ENCODE data around the gene NKX6-2.
"Not testable (repeated sequence)": the region's sequence is repeated elsewhere in the genome, so short reads cannot be mapped to it uniquely, and the experiment has no call there.

The NKX6-2 gene

DNA sequence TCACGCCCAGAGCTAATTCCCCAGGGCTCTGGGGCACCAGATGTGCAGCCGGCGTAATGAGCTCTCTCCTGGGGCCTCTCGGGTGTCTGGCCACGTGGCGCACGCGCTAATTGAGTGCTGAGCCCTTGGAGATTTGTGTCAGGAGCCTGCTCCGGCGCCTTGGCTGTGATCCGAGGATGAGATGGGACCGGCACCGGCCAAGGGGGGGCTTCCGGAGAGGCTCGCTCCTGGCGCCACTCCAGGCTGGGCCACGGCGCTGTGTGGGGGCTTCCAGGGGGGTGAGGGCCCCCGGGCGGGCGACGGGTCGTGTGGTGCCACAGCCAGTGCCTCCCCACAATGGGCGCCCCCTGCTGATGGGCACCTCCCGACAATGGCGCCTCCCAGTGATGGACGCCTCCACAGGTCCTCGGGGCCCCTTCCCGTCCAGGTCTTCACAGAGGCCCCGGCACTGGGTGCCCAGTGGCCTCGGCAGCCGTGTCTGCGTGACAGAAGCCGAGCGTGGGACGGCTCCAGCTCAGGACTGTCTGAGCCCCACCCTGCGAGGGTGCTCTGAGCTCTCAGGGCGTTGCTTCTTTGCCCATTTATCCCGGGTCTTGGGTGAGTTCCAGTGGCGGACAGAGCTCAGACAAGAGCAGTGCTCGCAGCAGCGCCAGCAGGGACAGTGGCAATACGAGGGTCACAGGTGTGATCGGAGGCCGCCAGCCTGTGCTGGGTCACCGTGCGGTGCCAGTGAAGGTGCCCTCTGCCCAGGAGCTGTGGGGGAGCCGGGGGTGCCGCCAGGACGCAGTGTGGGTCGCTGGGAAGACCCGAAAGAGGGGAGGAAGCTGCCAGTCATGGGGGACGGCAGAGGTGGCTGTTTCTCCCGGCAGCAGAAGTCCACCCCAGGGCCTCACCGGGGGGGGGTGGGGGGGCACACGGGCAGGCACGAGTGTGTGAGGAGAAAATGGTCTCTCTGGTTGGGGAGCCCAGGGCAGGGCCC, 8.2 kb upstream of the NKX6-2 start:
- DNase-seq, result no peak

DNA sequence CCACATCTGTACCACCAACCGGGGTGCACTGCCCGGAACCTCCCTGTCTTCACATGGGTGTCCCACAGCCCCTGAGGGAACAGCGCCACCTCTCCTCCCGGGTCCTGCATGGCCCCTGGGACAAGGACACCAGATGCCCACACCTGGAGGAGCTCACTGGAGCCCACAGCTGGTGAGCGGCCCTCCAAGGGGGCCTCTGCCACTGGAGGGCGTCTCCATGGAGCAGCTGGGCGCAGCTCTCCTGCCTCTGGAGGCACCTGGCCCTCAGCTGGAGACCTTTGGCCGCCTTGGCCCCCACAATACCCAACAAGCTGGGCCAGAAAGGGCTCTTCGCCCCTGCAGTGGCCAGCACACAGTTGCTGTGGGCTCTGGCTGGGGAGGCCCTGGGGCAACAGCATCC, 7.3 kb upstream of the NKX6-2 start:
- no peak for DNase-seq

DNA sequence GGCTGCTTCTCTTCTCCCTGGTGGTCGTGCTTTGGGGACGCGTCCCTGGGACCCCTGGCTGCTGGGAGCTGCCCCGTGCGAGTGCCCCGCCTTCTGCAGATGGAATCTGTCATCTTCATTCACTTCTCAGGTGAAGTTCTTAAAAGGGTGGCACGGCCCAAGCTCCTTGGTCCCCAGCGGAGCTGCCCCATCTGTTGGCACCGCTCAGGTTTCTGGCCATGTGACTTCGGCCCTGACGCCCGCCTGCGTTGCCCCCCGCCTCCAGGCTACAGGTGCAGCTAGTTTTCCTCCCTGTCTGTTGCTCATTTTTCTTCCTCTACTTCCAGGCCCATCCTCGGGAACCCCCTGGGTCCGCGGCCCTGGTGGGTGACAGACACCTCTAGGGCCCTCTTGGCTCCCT, 6.8 kb upstream of the NKX6-2 start:
- no peak for DNase-seq

DNA sequence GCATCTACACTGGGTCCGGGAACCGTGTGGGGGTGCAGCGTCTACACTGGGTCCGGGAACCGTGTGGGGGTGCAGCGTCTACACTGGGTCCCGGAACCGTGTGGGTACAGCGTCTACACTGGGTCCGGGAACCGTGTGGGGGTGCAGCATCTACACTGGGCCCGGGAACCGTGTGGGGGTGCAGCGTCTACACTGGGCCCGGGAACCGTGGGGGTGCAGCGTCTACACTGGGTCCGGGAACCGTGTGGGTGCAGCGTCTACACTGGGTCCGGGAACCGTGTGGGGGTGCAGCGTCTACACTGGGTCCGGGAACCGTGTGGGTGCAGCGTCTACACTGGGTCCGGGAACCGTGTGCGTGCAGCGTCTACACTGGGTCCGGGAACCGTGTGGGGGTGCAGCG, 6.2 kb upstream of the NKX6-2 start:
- not testable (repeated sequence) for DNase-seq

DNA sequence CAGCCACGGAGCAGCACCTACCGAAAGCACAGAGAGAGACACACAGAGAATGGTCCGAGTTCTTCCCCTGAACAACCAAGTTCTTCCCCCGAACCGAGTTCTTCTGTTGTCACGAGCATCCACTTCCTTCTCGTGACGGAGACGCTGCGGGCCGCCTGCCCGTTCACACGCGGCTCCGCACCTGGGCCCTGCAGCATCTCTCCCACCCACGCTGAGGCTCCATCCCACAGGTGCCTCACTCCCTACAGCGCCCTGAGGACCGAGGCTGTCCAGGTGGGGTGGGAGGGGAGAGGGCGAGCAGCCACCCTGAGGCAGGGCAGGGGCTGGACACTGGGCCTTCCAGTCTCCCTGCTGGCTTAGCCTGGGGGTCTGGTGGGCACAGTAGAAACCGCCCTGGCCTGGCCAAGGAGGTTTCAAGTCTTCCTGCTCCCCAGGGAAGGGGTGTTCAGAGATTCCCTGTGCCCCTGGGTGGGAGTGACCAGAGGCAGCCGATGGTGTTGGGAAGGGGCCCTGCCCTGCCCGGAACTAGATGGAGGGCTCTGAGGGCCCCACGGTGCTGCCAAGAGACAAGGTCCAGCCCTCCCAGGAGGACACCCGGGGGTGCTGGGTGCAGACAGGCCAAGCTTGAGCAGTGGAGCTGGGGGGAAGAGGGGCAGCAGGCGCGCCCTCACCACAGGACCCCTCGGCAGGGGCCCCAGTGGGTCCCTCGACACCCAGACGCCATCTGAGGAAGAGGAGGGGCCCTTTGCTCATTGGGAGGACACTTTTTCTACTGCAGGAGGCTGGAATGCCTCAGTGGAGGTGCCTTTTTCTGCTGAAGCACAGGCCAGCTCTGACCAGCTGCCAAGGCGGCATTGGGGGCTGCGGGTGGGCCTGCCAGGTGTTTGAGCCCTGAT, 5.2 kb upstream of the NKX6-2 start:
- DNase-seq, result no peak

DNA sequence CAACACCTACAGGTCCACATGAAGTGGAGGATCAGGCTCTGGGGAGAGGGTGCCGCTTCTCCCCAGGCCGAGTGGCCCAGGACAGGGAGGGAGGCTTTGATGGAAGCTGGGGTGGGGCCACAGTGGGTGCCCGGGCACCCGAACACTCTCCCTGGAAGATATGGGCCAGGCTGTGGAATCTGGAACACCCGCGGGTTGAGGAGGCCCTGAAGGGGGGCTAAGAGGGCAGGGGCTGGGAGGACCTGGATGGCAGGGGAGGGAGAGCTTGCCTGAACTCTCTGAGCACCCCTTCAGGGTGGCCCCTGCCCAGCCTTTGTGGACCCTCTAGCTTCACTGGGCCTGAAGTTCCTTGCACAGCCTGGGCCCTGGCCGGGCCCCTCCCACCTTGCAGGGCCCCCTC, 4.5 kb upstream of the NKX6-2 start:
- DNase-seq, result no peak

DNA sequence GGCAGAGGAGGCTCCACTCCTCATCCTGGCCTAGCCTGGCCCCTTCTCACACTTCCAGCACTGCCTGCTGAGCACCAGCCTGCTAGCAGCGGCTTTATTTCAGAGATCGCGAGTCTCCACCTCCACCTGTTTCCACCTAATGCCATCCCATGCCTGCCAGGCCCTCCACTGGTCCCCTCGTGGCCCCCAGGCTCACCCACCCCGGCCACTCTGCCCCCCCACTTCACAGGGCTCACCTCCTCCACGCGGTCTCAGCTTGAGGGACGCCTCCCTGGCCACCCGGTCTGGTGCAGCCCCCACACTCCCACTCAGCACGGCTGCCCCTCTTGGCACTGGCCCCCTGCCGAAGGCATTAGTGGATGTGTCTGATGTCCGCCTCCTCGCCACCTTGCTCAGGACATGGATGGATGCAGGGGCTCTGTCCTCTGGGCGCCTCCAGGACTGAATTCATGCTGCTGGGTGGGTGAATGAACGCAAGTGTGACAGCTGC, 3.8 kb upstream of the NKX6-2 start:
- no peak for DNase-seq

DNA sequence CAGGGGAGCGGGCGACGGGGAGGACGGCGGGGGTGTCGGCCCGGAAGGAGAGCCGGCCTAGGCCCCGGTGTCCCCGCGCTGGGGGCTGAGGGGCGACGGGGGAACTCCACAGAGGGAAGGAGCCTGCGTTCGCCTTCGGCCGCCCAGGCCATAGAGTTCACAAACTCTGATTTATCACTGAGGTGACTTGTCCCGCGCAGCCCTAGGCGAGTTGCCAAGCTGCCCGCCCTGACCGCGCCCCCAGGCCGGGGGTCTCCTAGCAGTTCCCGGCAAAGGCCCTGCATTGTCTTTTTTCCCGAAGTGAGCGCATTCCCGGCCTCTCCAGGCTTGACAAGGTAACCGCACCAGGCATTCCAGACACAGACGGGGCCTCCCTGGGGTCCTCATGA, 2.9 kb upstream of the NKX6-2 start:
- no peak for DNase-seq

DNA sequence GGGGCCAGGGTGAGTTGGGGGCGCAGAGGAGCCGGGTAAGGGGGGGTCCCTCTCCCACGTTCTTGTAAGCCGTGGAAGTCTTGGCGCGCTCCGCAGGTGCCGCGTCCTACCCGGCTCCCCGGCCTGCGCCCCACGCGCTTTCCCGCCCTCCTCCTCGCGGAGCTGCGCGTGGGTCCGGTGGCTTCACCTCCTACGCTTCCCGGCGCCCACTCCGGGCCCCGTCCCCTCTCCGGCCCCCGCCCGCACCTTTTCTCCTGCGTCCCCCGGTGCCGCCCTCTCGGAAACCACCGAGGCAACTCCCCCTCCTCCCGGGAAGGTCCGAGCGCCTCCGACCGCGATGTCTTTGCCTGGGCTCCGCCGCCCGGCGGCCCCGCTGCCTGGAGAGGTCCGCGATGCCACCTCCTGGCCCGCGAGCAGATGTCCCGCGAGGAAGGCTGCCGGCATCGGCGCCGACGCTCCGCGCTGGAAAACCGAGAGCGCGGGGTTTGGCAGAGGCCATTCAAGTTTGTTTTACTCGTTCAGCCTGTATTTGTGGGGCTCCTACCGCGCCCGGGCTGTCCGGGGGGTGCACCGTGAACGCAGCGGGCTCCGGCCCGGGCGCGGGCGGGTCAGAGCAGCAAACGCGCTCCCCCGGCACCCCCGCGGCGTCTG, 2.4 kb upstream of the NKX6-2 start:
- DNase-seq, result no peak

DNA sequence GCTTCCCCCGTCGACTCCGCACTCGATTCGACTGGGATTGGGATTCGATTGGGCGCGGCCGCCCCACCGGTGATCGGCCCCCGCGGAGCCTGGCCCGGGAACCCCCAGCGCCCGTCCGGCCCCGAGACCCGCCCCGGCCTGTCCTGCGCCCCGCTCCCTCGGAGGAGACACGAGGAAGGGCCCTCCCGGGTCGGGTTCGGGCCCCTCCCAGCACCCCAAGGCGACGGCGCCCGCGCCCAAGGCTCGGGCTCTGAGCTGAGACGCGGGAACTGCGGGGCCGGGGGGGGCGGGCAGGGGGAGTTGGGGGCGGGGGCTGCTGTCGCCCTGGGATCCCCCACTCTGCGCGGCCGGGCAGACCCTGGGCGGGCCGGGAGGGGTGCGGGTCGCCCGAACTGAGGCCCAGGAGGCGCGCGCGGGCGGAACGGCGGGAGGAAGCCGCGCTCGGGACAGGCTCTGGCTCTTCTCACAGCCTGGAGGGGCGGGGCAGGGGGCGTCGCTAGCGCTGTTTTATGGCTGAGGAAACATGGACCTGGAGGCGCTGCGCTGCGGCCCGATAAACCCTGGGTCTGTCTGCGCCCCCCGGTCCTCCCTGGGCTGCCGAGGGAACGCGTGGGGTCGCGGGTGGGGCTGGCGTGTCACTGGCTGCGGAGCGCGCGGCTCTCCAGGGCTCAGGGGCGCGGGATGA, 1.7 kb upstream of the NKX6-2 start:
- no peak for DNase-seq

DNA sequence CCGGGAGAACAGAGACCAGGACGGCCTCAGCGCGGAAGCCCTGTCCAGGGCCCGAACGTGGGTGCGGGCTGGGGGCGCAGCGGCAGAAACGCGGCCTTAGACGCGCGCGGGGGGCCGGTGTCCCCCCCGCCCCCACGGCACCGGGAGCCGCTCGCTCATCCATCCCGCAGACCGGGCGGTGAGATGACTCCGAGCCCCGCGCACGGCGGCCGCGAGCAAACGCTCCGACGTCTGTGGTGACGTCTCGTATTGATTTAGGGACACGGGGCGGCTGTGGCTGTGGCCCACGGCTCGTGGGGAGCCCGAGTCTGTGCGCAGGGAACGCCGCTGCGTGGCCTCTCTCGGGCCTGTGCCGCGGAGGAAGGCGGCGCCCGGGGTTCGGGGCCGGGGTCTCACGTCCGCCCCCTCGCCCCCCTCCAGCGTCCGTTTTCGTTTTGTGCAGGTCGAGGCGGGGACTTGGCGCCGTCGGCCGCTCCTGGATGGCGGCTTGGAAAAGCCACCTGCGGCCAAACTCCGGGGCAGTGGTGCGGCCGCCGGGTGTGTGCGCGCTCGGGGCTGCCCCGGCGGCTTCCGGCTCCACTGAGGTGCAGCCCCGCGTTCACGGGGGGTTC, 1.0 kb upstream of the NKX6-2 start:
- no peak for DNase-seq

DNA sequence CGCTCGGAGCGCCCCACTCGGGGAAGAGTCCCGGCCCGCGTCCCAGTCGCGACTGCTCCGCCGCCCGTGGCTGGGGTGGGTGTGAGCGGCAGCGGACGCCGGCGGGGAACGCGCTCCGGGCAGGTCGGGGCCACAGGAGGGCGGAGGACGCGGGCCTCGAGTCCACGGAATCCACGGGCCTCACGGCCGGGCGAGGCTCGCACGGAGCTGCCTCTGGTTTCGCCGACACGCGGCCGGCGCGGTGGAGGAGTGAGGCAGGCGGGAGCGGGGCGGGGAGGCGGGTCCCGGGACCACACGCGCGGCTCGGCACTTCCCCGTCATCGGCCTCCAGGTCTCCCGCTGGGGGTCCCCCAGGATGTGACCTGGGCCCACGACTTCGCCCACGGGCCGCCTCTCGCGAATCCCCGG, 533 bp upstream of the NKX6-2 start:
- no peak for DNase-seq

DNA sequence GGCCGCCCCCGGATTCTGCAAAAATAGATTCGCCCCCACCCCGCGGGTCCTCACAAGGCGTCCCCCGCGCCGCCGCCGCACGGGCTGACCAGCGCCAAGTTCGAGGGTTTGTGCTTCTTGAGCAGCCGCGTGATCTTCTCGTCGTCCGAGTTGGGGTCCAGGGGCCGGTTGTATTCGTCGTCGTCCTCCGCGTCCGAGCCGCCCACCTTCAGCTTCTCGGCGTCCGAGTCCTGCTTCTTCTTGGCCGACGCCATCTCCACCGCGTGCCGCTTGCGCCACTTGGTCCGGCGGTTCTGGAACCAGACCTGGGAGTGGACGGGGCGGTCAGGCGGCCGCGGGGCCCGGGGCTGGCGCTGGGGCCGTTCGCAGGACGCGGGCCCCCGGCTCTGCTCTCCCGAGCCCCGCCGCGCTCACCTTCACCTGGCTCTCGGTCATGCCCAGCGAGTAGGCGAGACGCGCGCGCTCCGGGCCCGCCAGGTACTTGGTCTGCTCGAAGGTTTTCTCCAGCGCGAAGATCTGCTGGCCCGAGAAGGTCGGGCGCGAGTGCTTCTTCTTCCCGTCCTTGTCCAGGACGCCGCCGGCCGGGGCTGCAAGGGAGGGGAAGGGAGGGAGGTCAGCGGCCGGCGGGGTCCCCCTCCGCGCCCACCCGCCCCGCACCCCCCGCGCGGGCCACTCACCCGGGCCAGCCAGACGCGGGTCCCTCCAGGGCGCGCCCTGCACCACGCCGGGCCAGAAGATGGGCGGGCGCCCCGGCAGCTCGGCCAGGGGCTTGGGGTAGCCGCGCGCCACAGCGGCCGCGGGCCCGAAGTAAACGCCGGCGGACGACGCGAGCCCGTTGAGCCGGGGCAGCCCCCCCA, 853 bp downstream of the NKX6-2 start:
- no peak for DNase-seq

DNA sequence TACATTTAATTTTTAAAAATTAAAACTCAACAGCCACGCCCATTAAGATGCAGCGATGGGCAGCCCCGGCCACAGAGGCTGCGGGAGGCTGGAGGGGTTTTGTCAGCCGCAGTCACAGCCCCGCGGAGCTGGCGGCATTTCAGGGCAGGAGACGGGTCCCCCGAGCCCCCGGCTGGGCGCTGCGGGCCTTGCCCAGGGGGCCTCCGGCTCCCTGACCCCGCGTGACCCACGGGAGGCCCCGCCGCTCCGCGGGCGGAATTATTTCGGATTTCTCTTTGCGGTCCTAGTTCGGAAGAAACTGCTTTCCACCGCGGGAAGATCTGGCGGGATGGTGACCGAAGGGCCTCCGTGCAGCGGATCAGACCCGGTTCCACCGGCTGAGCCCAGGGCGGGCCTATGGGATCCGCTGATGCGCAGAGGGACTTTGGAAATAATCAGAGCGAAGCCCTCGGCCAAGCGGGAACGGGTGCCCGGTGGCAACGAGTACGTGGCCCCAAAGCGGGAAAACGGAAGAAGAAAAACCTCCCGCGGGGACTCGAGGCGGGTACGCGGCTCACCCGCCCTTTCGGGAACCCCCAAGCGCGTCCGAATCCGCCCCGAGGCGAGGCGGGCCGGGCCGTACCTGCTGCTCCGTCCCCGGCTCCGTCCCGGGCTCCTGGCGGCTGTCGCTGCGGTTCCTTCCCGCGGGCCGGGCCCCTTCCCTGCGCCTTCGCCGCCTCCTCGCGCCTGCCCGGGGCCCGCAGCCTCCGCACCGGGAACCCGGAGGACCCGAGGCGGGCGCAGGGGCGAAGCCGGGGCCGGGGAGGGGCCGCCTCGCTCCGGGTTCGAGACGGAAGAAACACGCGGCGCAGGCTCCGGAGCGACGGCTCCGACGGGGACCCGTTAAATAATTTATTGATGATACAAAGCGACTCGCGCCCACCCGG, 1.7 kb downstream of the NKX6-2 start:
- DNase-seq, result no peak

DNA sequence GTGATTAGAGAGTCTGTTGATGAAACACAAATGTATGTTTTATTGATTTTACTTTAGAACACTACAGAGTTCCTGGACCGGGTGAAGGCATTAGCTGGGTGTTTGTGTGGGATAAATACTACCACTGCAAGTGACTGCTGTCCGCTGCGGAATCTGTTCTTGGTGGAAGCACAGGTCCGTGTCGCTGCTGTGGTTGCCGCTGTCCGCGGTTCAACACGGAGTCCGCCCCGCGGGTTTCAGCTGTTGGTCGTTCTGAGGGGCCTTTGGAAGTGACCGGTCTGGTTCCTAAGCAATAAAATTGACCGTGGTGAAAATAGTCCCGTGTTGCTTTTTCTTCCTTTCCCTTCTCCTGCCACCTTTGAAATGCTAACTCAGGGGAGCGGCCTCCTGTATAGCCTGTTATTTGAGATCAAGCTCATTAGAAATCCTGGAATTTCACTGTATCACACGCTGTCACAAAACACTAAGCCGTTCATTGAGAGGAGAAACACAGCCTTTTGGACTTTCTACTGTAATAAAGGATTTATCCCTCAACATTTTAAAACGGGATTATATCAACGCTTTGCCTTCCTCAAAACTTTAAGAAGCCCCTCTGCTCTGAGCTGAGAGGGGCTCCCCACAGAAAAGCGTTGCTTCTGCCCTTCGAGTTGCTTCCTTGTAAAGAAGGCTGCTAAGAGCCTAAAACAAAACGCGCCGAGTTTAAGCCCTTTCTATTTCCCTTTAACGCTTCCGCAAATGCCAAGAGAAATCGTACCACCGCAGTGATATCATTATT, 2.6 kb downstream of the NKX6-2 start:
- DNase-seq, result no peak

DNA sequence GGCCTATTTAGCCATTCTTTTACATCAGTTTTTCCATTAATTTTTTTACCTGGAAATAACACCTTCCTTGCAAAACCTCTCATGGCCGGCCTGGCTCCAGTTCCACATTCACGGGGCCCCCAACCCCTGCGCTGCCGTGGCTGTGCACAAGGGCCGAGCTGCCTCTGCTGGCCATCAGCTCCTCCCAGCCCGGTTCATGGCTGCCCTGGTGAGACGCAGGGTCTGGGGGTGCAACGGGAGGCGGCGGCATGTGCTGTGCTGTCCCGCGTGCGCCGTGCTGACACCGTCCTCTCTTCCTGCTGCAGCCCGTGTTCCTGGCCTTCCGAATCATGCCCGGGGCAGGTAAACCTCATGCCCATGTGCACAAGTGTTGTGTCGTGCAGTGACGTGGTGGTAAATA, 4.4 kb downstream of the NKX6-2 start:
- no peak for DNase-seq

DNA sequence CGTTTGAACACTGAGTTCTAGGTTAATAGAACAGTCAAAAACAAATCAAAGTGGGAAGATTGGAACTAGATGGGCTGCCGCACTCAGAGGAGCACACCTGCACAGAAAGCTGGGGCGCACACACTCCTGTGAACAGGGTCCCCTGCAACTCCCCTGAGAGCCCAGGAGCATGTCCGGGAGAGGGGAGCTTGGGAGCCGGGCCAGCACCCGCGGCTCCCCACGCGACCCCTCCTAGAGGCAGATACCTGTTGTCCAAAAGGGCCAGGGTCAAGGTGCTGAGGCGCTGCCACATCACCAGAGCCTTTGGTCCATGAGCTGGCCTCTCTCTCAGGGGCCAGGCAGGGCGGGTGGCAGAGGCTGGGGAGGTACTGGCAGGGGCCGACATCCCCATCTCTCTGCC, 5.6 kb downstream of the NKX6-2 start:
- DNase-seq, result no peak

DNA sequence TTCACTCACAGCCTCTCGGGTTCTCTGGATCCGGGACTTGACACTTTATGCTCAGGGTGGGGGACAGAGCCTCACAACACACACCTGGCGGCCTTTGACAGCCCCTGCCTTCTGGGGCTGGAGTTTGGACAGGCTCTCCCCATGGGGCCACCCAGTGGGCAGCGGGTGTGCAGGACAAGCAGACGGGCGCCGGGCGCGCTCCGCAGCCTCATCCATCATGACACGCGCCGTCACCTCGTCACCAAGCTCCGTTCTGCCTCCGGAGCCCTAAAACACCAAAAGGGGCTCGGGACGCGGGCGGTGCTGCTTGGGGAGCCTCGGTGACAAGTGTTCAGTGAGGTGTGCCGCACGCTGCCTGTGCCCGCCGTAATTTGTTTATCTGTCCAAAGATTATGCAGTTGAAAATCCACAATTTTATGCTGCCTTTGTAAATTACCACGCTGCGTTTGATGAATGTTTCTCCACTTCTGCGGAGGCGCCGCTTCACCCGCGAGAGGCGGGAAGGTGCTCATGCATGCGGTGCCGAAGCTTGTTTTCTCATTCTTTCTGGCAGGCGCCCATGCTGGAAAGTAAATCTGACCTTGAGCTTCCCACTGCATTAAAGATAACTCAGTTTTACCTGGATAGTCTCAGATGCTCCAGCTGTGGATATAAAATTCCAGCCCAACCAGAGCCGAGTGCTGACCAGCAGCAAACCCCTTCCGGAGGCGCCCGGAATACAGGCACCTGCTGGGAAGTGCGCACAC, 6.2 kb downstream of the NKX6-2 start:
- DNase-seq, result no peak
